HS-27A (cell line): ENCODE measurements around the gene VAMP1.
A peak's percentile ranks its signal among the peaks of the same experiment; 100 is the strongest.
"Not testable (repeated sequence)": the region's sequence is repeated elsewhere in the genome, so short reads cannot be mapped to it uniquely, and the experiment has no call there.

Source experiments
- DNase-seq: peaks from one replicate; pipeline ENCODE4 v3.0.0-alpha.2; 2012; ENCODE audit warnings: low read depth, missing footprints

VAMP1 gene

GRCh38 chr12:6451348-6452244, 18.9 kb downstream of the VAMP1 start, which contains the start of gene TAPBPL:
TAPBPL (plus strand) TSS chr12:6452042; CDS start chr12:6452249, 207 bp downstream.
- peak; percentile 78 for DNase-seq

- DNase-seq: no peak
Measured at GRCh38 chr12:6450869-6451347, 19.6 kb downstream of the VAMP1 start.

- no peak for DNase-seq
Measured at GRCh38 chr12:6450091-6450868, 20.2 kb downstream of the VAMP1 start.

- DNase-seq: no peak
Measured at GRCh38 chr12:6444704-6445688, 25.5 kb downstream of the VAMP1 start, which contains the start of gene CD27. CD27 (plus strand) TSS chr12:6444955; CDS start chr12:6445096, 141 bp downstream.

GRCh38 chr12:6444031-6444430, 26.4 kb downstream of the VAMP1 start:
- DNase-seq: no peak

- no peak for DNase-seq
Measured at GRCh38 chr12:6443361-6443983, 27.0 kb downstream of the VAMP1 start.

- DNase-seq: no peak
Measured at GRCh38 chr12:6442836-6443235, 27.6 kb downstream of the VAMP1 start.

GRCh38 chr12:6440391-6440790, 30.1 kb downstream of the VAMP1 start:
- no peak for DNase-seq

GRCh38 chr12:6438345-6438744, 32.1 kb downstream of the VAMP1 start:
- DNase-seq: no peak

- DNase-seq: no peak
Measured at GRCh38 chr12:6437586-6437985, 32.9 kb downstream of the VAMP1 start.

- no peak for DNase-seq
Measured at GRCh38 chr12:6435961-6436715, 34.3 kb downstream of the VAMP1 start.

- DNase-seq: no peak
Measured at GRCh38 chr12:6434205-6435140, 36.0 kb downstream of the VAMP1 start.

- no peak for DNase-seq
Measured at GRCh38 chr12:6432991-6433390, 37.5 kb downstream of the VAMP1 start.

- DNase-seq: peak; percentile 94
Measured at GRCh38 chr12:6430124-6430989, 40.1 kb downstream of the VAMP1 start.

GRCh38 chr12:6428326-6428725, 42.2 kb downstream of the VAMP1 start:
- no peak for DNase-seq

GRCh38 chr12:6427796-6428195, 42.7 kb downstream of the VAMP1 start:
- not testable (repeated sequence) for DNase-seq

- no peak for DNase-seq
Measured at GRCh38 chr12:6426882-6427671, 43.4 kb downstream of the VAMP1 start.
